GM19463 (cell line): Measurements from ENCODE around the gene PMP22.
A peak's percentile ranks its signal among the peaks of the same experiment; 100 is the strongest.

ENCODE experiments used
- ATAC-seq: cut with Tn5 transposase; IDR thresholded peaks from one replicate; pipeline ENCODE4 v1.9.1; 2021; ENCODE audit warnings: mild to moderate bottlenecking, moderate library complexity; ENCODE audit not compliant: unreplicated experiment

The PMP22 gene

GRCh38 chr17:15278380-15278779, 13.3 kb upstream of the PMP22 start:
- no peak for ATAC-seq

GRCh38 chr17:15274017-15274416, 8.9 kb upstream of the PMP22 start:
- no peak for ATAC-seq

- no peak for ATAC-seq
These were observed 8.1 kb upstream of the PMP22 start for GRCh38 chr17:15273141-15273793.

- ATAC-seq: no peak
These were observed 6.6 kb upstream of the PMP22 start for GRCh38 chr17:15271741-15272140.

GRCh38 chr17:15270628-15271381, 5.7 kb upstream of the PMP22 start:
- ATAC-seq: no peak

GRCh38 chr17:15269780-15270089, 4.6 kb upstream of the PMP22 start:
- no peak for ATAC-seq

GRCh38 chr17:15269087-15269779, 4.1 kb upstream of the PMP22 start:
- no peak for ATAC-seq

GRCh38 chr17:15268461-15268860, 3.3 kb upstream of the PMP22 start:
- no peak for ATAC-seq

- ATAC-seq: no peak
These were observed 2.9 kb upstream of the PMP22 start for GRCh38 chr17:15267996-15268395.

- ATAC-seq: no peak
These were observed 1.4 kb upstream of the PMP22 start for GRCh38 chr17:15266325-15267125.

- no peak for ATAC-seq
These were observed 584 bp downstream of the PMP22 start for GRCh38 chr17:15264542-15264941.

- ATAC-seq: no peak
These were observed 1.4 kb downstream of the PMP22 start for GRCh38 chr17:15263680-15264079.

- no peak for ATAC-seq
These were observed 1.9 kb downstream of the PMP22 start for GRCh38 chr17:15263206-15263579.

- ATAC-seq: no peak
These were observed 2.6 kb downstream of the PMP22 start for GRCh38 chr17:15262291-15263205.

- ATAC-seq: no peak
These were observed 3.3 kb downstream of the PMP22 start for GRCh38 chr17:15261802-15262290.

- no peak for ATAC-seq
These were observed 3.8 kb downstream of the PMP22 start for GRCh38 chr17:15261258-15261801.

- ATAC-seq: peak; percentile 57
These were observed 4.5 kb downstream of the PMP22 start for GRCh38 chr17:15260376-15261257.

GRCh38 chr17:15257796-15258512, 7.2 kb downstream of the PMP22 start:
- ATAC-seq: no peak
